Measurements from ENCODE around the gene CCN5.
"Not testable (repeated sequence)": the region's sequence is repeated elsewhere in the genome, so short reads cannot be mapped to it uniquely, and the experiment has no call there.

The CCN5 gene

DNA sequence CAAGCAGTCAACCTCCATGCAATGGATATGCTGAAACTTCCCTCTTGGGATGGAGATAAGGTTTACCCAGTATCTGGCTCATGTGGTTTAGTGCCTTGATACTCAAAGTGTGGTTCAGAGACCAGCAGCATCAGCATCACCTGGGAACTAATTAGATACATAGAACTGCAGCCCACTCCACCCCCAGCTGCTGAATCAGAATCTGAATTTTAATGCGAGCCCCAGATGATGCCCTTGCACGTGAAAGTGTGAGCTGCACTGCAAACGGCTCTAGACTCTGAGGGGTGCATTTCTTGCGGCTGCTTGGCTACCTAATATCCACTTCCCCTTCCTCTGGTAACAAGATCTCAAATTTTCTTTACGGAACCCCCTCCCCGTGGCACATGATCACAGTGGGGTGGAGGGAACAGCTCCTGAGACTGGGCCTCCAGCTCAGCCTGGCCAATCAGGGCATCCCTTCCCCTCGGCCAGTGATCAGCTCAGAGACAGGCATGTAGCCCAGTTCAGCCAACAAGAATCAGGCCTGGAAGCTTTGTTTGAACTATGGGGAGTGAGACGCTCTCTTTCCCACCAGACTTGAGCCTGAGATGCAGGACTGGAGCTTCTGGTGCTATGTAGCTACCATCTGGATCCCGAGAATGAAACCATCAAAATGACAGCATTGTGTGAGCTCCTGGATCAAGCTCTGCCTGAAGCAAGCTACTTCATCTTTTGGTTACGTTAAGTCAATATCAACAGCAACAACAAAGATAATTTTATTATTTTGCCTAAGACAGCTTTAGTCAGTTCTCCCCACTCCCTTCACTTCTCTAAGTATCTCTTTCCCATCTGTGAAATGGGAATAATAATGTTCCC is 43.3 kb downstream of the CCN5 start:
- DNase-seq (ENCODE audit: low read depth) = no peak

GRCh38 chr20:44759595-44759994 is 44.4 kb downstream of the CCN5 start:
- no peak for DNase-seq (ENCODE audit: low read depth)

DNA sequence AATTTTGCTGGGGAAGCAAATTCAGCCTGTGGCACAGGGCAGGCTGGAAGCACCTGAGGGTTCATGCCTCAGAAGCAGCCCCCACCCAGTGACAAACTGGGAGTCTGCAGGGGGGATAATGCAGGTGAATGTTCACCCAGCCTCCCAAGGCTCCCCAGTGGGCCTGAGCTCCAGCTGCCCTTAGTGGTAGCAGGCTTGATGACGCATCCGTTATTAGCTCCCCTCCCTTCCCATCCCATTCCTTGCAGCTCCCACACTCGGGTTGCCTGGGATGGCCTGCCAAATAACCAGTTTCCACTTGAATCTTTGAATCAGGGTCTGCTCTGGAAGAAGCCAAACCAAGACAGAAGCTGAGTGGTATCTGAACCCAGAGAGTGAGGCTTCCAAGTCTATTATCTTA is 46.3 kb downstream of the CCN5 start:
- DNase-seq (ENCODE audit: low read depth) = no peak

DNA sequence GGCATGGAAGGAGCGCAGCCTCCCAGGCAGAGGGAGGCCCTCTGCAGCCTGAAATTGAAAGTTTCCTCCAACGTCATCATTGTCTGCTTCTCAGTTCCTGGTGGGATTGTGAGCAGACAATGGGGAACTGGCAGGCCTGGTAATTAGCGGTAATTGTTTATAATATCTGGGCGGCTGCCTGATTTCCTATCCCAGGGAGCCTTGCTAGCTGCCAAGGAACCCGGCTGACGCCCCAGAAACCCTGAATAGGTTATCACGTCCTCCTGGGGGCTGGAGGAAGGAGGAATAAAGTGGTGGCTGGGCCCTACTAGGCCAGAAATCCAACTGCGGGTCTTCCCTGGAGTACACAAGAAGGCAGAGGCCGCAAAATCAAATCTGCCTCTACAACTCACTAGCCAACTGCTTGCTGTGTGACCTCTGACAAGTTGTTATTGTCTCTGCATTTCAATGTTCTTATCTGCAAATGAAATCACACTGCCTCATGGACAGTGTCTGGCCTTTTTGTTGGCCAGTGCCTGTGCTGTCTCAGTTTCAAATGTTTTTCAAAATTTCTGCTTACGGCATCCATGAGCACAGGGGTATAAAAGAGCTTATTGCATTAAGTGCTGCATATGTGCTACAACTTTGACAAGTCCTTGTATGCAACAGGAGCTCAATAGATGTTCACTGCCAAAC is 47.4 kb downstream of the CCN5 start:
- DNase-seq (ENCODE audit: low read depth) = no peak

DNA sequence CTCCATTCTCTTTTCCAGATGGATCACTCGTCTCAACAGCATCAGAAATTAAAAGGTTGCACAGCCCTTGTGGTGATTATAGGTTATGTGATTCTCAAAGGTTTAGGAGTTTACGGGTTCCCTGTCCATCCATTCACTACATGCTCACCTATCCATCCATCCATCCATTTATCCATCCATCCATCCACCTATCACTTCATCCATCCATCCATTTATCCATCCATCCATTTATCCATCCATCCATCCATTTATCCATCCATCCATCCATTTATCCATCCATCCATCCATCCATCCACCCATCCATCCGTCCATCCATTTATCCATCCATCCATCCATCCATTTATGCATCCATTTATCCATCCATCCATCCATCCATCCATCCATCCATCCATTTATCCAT is 48.6 kb downstream of the CCN5 start:
- DNase-seq (ENCODE audit: low read depth) = not testable (repeated sequence)

- DNase-seq (ENCODE audit: low read depth) = no peak
Measured at GRCh38 chr20:44765091-44765490, 49.9 kb downstream of the CCN5 start.

GRCh38 chr20:44765701-44766347 is 50.7 kb downstream of the CCN5 start:
- no peak for DNase-seq (ENCODE audit: low read depth)

GRCh38 chr20:44768256-44768655 is 53.1 kb downstream of the CCN5 start:
- DNase-seq (ENCODE audit: low read depth) = no peak

DNA sequence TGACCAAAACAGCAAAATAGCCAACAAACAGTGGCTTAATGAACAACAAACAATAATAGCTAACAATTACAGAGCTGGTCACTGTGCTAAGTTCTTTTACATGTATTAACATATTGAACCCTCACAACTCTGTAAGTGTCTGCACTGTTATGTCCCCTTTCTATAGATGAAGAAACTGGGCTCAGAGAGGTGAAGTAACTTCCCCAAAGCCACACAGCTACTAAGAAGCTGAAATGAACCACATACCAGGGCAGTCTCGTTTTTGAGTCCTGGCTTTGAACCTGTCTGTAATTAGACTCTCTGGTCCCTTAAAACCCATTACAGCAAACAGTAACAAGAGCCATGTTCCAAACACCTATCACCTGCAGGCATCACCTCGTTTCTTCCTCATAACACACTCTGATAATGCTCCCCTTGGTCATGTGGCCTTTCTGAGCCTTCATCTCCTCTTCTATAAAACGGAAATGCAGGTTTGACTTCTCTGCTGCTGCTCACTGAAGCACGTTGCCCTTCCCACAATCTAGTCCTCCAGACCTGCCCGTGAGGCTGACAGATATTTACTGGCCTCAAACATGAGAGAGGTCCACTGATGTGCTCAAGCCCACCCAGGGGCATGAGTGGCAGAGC is 53.8 kb downstream of the CCN5 start:
- no peak for DNase-seq (ENCODE audit: low read depth)

GRCh38 chr20:44769481-44769863 is 54.3 kb downstream of the CCN5 start:
- DNase-seq (ENCODE audit: low read depth) = no peak

DNA sequence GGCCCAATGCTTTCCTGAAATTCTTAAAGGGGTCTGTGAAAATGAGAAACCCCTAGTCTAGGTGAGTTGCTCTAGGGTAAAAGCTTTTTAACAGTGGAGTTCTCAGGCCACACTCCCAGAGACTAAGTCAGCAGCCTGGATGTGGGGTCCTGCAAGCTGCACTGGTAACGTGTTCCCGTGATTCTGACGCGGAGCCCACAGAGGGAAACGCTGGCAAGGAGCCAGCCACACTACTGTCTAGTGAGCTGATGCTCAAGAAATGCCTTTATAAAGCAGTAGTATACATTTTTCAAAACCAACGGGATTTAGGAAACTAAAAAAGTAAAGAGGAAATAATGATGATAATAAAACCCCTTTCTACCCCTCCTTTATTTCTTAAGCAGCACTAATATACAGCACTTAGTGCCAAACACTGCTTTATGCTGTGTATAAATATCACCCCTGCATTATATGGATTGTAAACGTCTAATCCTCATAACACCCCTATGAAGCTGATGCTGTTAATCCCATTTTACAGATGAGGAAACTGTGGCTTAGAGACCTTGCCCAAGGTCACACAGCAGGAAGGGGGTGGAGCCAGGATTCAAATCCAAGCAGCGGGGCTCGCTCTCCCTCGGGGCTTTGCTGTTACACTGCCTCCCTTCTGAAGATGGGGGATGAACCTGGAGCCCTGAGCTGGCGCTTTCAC is 55.5 kb downstream of the CCN5 start:
- no peak for DNase-seq (ENCODE audit: low read depth)

- DNase-seq (ENCODE audit: low read depth) = no peak
Measured at GRCh38 chr20:44771172-44771535, 56.0 kb downstream of the CCN5 start.

DNA sequence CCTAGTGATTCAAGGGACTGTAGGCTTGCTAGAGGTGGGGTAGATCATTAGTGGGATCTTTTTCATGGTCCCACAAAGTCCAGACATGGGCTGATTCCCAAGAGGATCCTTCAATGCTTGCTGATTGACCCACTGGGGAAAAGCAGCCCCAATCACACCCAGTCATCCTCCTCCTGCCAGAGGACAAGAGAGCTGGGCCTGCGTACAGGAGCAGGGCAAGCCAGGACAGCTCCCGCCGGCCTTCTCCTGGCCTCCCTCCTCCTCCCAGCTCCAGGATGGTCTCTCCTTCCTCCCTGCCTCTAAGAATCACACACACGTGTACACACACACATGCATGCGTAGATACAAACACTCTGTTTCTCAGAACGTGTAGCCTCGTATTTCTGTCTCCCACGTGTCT is 57.5 kb downstream of the CCN5 start:
- DNase-seq (ENCODE audit: low read depth) = no peak

DNA sequence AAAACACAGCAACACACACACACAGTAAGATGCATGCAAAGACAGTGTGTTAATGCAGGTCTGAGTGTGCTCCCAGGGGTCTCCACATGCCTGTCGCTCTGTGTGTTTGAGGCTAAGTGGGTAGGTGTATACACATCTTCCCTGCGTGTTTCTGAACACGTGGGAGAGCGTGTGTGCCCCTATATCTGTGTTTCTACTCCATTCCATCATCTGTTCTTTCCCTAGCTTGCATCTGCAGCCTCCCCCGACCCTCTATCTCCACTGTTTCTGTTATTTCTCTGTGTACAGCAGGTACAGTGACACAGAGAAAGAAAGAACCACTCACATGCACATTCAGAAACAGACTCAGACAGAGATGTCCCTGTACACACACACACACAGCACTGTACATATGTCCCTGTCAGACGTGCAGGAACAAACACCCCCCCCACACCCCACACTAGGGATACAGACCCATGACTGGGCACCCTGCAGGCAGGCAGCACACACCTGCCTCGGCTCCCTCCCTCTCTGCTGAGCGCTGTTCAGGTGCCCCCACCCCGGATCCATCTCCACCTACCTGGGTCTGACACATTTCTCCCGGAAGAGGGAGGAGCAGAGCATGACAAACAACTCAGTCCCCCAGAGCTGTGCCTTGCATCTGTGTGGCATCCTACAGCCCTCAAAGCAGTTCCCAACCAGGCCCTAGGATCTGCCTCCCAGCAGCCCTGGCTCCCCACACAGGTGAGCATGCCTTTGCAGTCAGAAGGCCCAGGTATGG is 58.1 kb downstream of the CCN5 start:
- no peak for DNase-seq (ENCODE audit: low read depth)

GRCh38 chr20:44776980-44777379 is 61.8 kb downstream of the CCN5 start:
- DNase-seq (ENCODE audit: low read depth) = no peak
